ENCODE measurements around the gene PBX4. TPM values are rescaled to one million over a fixed set of nuclear protein-coding genes. Genes with fewer than 3 reads are reported as not detected.

Gene PBX4
- total RNA-seq, 1 donor = 1.7 TPM

DNA sequence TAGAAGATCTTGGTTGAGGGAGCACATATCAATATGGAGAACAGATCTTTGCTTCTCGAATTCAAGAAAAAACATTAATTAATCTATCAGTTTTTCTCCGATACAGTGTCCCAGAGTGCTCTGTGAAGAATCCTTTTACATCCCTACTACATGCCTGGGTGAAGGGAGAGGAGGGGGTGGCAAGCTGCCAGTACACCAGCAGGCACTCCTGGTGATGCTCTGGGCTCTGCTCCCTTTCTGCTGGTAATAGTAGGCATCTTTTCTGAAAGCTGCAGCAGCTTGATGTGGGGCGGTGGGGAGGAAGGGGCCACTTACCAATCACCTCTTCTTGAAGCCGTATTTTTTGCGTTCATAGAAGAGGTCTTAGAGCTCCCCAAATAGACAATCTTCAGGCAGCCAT, 30.7 kb downstream of the PBX4 start:
- no peak overlapping the region for H3K4me3 ChIP-seq (ENCODE audit: low read depth, low read length)
- TF ChIP-seq, protein P1, sequence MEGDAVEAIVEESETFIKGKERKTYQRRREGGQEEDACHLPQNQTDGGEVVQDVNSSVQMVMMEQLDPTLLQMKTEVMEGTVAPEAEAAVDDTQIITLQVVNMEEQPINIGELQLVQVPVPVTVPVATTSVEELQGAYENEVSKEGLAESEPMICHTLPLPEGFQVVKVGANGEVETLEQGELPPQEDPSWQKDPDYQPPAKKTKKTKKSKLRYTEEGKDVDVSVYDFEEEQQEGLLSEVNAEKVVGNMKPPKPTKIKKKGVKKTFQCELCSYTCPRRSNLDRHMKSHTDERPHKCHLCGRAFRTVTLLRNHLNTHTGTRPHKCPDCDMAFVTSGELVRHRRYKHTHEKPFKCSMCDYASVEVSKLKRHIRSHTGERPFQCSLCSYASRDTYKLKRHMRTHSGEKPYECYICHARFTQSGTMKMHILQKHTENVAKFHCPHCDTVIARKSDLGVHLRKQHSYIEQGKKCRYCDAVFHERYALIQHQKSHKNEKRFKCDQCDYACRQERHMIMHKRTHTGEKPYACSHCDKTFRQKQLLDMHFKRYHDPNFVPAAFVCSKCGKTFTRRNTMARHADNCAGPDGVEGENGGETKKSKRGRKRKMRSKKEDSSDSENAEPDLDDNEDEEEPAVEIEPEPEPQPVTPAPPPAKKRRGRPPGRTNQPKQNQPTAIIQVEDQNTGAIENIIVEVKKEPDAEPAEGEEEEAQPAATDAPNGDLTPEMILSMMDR (IDR thresholded peaks at IDR 0.05; ENCODE audit: insufficient read depth, low read depth, low read length) = no peak
- DNase-seq (ENCODE audit: low read depth) = no peak

DNA sequence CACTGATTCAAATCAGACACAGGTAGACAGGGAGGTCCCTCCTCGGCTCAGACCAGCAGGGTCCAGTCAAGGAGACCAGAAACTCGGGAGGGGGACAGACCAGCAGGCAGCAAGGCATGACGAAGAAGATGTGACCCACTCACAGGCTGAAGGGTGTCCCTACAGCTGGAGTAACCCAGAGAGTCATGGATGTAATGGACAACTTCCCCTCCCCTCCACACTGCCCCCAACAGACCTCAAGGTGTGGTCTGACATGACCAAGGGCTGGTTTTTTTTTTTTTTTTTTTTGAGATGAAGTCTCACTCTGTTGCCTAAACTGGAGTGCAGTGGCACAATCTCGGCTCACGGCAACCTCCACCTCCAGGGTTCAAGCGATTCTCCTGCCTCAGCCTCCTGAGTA, 34.1 kb downstream of the PBX4 start:
- TF ChIP-seq, protein P1 (IDR thresholded peaks at IDR 0.05; ENCODE audit: insufficient read depth, low read depth, low read length) = no peak
- no peak overlapping the region for H3K4me3 ChIP-seq (ENCODE audit: low read depth, low read length)
- no peak for DNase-seq (ENCODE audit: low read depth)

DNA sequence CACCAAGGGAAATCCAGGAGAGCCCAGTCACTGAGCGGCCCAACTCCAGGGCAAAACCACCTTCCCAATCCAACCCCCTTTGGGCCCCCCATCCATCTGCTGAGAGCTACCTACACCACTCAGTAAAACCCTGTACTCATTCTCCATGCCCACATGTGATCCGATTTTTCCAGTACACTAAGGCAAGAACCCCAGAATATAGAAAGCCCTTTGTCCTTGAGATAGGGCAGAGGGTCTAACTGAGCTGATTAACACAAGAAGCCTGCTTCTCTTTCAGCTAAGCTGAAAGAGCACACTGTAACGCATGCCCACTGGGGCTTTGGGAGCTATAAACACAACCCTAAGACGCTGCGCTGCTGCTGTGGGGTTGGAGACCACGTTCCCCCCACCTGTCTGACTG, 36.0 kb downstream of the PBX4 start:
- H3K4me3 ChIP-seq (ENCODE audit: low read depth, low read length) = no peak overlapping the region
- TF ChIP-seq, protein P1 (IDR thresholded peaks at IDR 0.05; ENCODE audit: insufficient read depth, low read depth, low read length) = no peak

DNA sequence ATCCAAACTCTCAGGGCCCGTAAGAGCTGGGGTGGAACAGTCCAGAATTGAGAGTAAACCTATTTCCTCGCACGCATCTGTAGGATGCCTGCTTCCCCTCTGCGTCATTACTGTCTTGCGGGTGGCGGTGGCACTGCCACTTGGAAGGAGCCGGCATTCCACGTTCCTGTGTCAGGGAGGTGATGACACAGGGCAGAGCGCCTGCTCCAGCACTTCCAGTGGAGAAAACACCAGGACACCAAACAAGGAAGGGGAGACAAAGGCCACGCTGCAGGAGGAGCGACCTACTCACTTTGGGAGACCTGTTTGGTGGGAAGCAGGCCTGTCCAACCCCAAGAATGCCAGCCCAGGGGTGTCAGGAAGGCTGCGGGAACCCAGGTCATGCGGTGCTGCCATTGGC, 37.1 kb downstream of the PBX4 start:
- no peak overlapping the region for H3K4me3 ChIP-seq (ENCODE audit: low read depth, low read length)
- TF ChIP-seq, protein P1 (IDR thresholded peaks at IDR 0.05; ENCODE audit: insufficient read depth, low read depth, low read length) = no peak
- DNase-seq (ENCODE audit: low read depth) = no peak

More for the DNA sequence above, 36.0 kb downstream of the PBX4 start:
- DNase-seq (ENCODE audit: low read depth) = no peak

DNA sequence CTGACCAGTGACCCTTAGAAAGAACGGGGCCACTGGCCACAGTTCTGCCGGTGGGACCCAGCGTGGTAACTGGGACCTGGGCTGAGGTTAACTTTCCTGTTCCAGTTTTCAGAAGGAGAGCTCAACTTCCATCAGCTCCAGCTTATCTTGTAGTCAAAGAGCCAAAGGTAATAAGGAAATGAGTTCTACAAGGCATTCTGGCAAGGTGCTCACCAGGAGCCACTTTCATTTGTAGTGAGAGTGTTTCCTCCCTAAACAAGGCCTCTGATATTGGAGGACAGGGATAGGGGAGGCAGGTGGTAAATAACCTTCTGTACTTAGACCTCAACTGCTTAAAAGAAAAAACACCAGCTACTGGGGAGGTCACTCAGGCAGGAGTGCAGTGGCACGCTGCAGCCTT, 38.1 kb downstream of the PBX4 start:
- no peak overlapping the region for H3K4me3 ChIP-seq (ENCODE audit: low read depth, low read length)
- TF ChIP-seq, protein P1 (IDR thresholded peaks at IDR 0.05; ENCODE audit: insufficient read depth, low read depth, low read length) = no peak
- DNase-seq (ENCODE audit: low read depth) = no peak

DNA sequence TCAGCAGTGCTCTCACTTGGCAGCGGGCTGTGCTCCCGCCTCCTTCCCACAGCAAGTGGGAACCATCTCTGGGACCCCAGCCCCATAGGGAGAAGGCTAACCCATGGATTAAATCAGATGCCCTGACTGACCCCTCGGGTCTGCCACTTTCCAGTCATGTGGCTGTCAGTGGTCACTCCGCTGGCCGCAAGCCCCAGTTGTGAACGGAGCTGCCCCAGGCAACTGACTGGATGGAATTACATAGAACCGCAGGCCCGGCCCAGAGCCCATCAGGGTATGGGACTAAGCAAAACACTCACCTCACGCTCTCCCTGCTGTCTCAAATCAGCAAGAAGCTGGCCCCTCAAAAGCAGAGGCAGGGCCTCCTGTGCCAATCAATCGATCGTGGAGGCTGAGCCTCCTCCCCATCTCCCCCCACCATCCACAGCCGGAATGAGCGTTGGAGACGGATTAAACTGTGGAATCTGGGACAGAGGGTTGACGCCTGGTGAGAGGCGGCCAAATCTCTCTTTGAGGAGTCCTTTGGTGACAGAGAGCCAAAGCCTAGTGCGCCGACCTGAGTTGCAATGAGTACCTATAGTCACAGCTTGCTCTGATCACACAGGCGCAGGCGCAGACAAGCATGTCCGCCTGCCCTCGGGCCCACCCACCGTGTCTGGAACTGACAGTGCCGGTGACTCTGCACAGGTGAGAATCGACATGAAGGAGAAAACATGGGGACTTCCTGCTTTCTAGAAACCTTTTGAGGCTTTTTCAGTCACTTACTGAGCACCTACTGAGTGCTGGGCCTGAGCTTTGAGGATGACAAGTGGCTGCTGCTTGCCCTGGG, 38.7 kb downstream of the PBX4 start:
- no peak overlapping the region for H3K4me3 ChIP-seq (ENCODE audit: low read depth, low read length)
- TF ChIP-seq, protein P1 (IDR thresholded peaks at IDR 0.05; ENCODE audit: insufficient read depth, low read depth, low read length) = no peak
- DNase-seq (ENCODE audit: low read depth) = no peak

DNA sequence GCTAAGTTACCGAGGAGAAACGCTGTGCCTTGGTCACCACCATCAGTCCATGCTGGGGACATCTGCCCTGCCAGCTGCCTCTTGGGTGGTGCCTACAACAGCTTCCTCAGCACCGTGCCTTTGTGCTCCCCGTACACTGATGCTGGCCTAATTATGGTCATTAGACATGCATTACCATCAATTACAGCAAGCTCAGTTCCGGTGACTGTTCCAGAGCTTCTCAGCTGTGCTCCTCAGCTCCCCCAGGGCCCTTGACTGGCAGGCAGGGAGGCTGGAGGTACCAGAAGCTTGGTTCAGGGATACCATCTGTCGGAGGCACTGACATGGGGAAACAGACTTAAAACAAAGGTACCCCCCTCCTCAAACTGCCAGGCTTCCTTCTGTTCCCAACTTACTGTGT, 40.2 kb downstream of the PBX4 start:
- no peak for DNase-seq (ENCODE audit: low read depth)
- no peak overlapping the region for H3K4me3 ChIP-seq (ENCODE audit: low read depth, low read length)
- TF ChIP-seq, protein P1 (IDR thresholded peaks at IDR 0.05; ENCODE audit: insufficient read depth, low read depth, low read length) = no peak

Data from fibroblast of villous mesenchyme (primary cell).